H9 (cell line): Measurements from ENCODE around the gene MGAT5. TPM values are rescaled to one million over a fixed set of nuclear protein-coding genes. Genes with fewer than 3 reads are reported as not detected.

Experiments used
- DNase-seq: peaks from one replicate; pipeline ENCODE4 v3.0.0-alpha.2; 2017
- H2AFZ ChIP-seq: one replicate; pipeline ENCODE4 v1.6.1; 2013; ENCODE audit warnings: mild to moderate bottlenecking, low read length, control low read depth, moderate library complexity
- H2AK5ac ChIP-seq: 2 replicates; pipeline ENCODE4 v1.6.1; 2013; ENCODE audit warnings: low read length, control low read depth, mixed read lengths; ENCODE audit not compliant: insufficient read length
- H2BK120ac ChIP-seq: one replicate; pipeline ENCODE4 v1.6.1; 2013; ENCODE audit warnings: low read depth, mild to moderate bottlenecking, low read length, control low read depth, inconsistent platforms; ENCODE audit not compliant: poor library complexity, severe bottlenecking
- H2BK12ac ChIP-seq: 2 replicates; pipeline ENCODE4 v1.6.1; 2013; ENCODE audit warnings: low read length, control low read depth, mixed read lengths, low read depth; ENCODE audit not compliant: insufficient read length
- H2BK15ac ChIP-seq: 2 replicates; pipeline ENCODE4 v1.6.1; 2013; ENCODE audit warnings: low read depth, low read length, control low read depth
- H2BK20ac ChIP-seq: one replicate; pipeline ENCODE4 v1.6.1; 2013; ENCODE audit warnings: low read depth, mild to moderate bottlenecking, low read length, control low read depth, inconsistent platforms; ENCODE audit not compliant: poor library complexity, severe bottlenecking
- H2BK5ac ChIP-seq: 2 replicates; pipeline ENCODE4 v1.6.1; 2013; ENCODE audit warnings: low read length, control low read depth, mixed read lengths; ENCODE audit not compliant: insufficient read length
- H3K14ac ChIP-seq: 2 replicates; pipeline ENCODE4 v1.6.1; 2013; ENCODE audit warnings: low read length, control low read depth; ENCODE audit not compliant: insufficient read depth
- H3K18ac ChIP-seq: 2 replicates; pipeline ENCODE4 v1.6.1; 2013; ENCODE audit warnings: low read depth, mild to moderate bottlenecking, mixed read lengths, low read length, control low read depth; ENCODE audit not compliant: insufficient read length
- H3K23ac ChIP-seq: 2 replicates; pipeline ENCODE4 v1.6.1; 2013; ENCODE audit warnings: low read length, control low read depth, mixed read lengths, low read depth; ENCODE audit not compliant: insufficient read length
- H3K23me2 ChIP-seq: 2 replicates; pipeline ENCODE4 v1.6.1; 2013; ENCODE audit warnings: low read depth, mild to moderate bottlenecking, mixed read lengths, low read length, control low read depth; ENCODE audit not compliant: insufficient read length, poor library complexity, severe bottlenecking
- H3K27ac ChIP-seq: 2 replicates; pipeline ENCODE4 v1.5.1; 2013; ENCODE audit warnings: low read length, control low read depth, mixed read lengths, low read depth; ENCODE audit not compliant: insufficient read length
- H3K27me3 ChIP-seq: 2 replicates; pipeline ENCODE4 v1.6.1; 2013; ENCODE audit warnings: low read length, control low read depth, inconsistent platforms; ENCODE audit not compliant: insufficient read depth
- H3K4ac ChIP-seq: 2 replicates; pipeline ENCODE4 v1.6.1; 2013; ENCODE audit warnings: low read depth, mild to moderate bottlenecking, control low read depth, inconsistent platforms, low read length, moderate library complexity
- H3K4me1 ChIP-seq: 2 replicates; pipeline ENCODE4 v1.6.1; 2013; ENCODE audit warnings: low read length, control low read depth, inconsistent platforms; ENCODE audit not compliant: insufficient read depth
- H3K4me2 ChIP-seq: 2 replicates; pipeline ENCODE4 v1.6.1; 2013; ENCODE audit warnings: low read length, control low read depth, mixed read lengths; ENCODE audit not compliant: insufficient read length, insufficient read depth
- H3K56ac ChIP-seq: 2 replicates; pipeline ENCODE4 v1.6.1; 2013; ENCODE audit warnings: low read depth, mild to moderate bottlenecking, mixed read lengths, low read length, control low read depth; ENCODE audit not compliant: insufficient read length
- H3K79me1 ChIP-seq: 2 replicates; pipeline ENCODE4 v1.6.1; 2013; ENCODE audit warnings: low read depth, mild to moderate bottlenecking, moderate library complexity, low read length, control low read depth, inconsistent platforms; ENCODE audit not compliant: insufficient read depth, poor library complexity, severe bottlenecking
- H3K79me2 ChIP-seq: 2 replicates; pipeline ENCODE4 v1.6.1; 2013; ENCODE audit warnings: low read length, control low read depth, inconsistent platforms; ENCODE audit not compliant: insufficient read depth
- H3K9ac ChIP-seq: 2 replicates; pipeline ENCODE4 v1.6.1; 2013; ENCODE audit warnings: low read length, control low read depth, mixed read lengths; ENCODE audit not compliant: insufficient read length; ENCODE audit errors: extremely low read depth
- H3K9me3 ChIP-seq: one replicate; pipeline ENCODE4 v1.6.1; 2013; ENCODE audit warnings: low read depth, low read length, inconsistent platforms; ENCODE audit not compliant: control insufficient read depth
- H3T11ph ChIP-seq: one replicate; pipeline ENCODE4 v1.6.1; 2013; ENCODE audit warnings: mild to moderate bottlenecking, low read length, control low read depth, inconsistent platforms
- H4K20me1 ChIP-seq: one replicate; pipeline ENCODE4 v1.6.1; 2013; ENCODE audit not compliant: control insufficient read depth, insufficient read length, insufficient read depth
- H4K5ac ChIP-seq: 2 replicates; pipeline ENCODE4 v1.6.1; 2013; ENCODE audit warnings: low read depth, mild to moderate bottlenecking, mixed read lengths, low read length, control low read depth; ENCODE audit not compliant: insufficient read length
- H4K8ac ChIP-seq: replicated peaks from 2 replicates; pipeline ENCODE4 v1.6.1; 2013; ENCODE audit warnings: low read length, control low read depth, mixed read lengths, low read depth; ENCODE audit not compliant: insufficient read length
- H4K91ac ChIP-seq: 2 replicates; pipeline ENCODE4 v1.6.1; 2013; ENCODE audit warnings: low read depth, mild to moderate bottlenecking, moderate library complexity, mixed read lengths, low read length, control low read depth; ENCODE audit not compliant: insufficient read length
- H3K27ac Mint-ChIP-seq, 3 experiments: 2 replicates in 2 of 3; 3 replicates in 1 of 3; pipeline ENCODE4 v1.8.0; 2020 to 2021; ENCODE audit warnings: mixed read lengths in 3 of 3, mild to moderate bottlenecking in 1 of 3, moderate library complexity in 1 of 3
- H3K27me3 Mint-ChIP-seq: 2 replicates; pipeline ENCODE4 v1.8.0; 2021; ENCODE audit warnings: low read depth, mild to moderate bottlenecking, moderate library complexity, mixed read lengths
- H3K36me3 Mint-ChIP-seq, 3 experiments: 2 replicates in 2 of 3; 3 replicates in 1 of 3; pipeline ENCODE4 v1.8.0; 2020 to 2021; ENCODE audit warnings: low read depth in 3 of 3, mixed read lengths in 3 of 3; ENCODE audit not compliant: insufficient read depth in 1 of 3
- H3K4me1 Mint-ChIP-seq, 2 experiments: 2 replicates each; pipeline ENCODE4 v1.8.0; 2020; ENCODE audit warnings: mixed read lengths in 2 of 2
- H3K4me3 Mint-ChIP-seq, 2 experiments: 2 replicates in 1 of 2; 3 replicates in 1 of 2; pipeline ENCODE4 v1.8.0; 2020 to 2021; ENCODE audit warnings: mild to moderate bottlenecking in 2 of 2, mixed read lengths in 2 of 2, moderate library complexity in 1 of 2
- H3K9me3 Mint-ChIP-seq, 2 experiments: 2 replicates in 1 of 2; 3 replicates in 1 of 2; pipeline ENCODE4 v1.8.0; 2020; ENCODE audit warnings: mild to moderate bottlenecking in 2 of 2, mixed read lengths in 2 of 2, moderate library complexity in 1 of 2
- CTCF ChIP-seq: fragments of 200-600 bp; sonication (generic); conservative IDR thresholded peaks from 3 replicates; pipeline ENCODE4 v1.8.0; 2021; ENCODE audit warnings: antibody characterized with exemption, mild to moderate bottlenecking
- WGBS: extraction: QIAGEN DNeasy Blood & Tissue Kit; methylation state at CpG from one replicate; pipeline ENCODE4 v1.1.7; 2013; ENCODE audit warnings: missing lambda C conversion rate, low lambda C conversion rate, mixed read lengths; ENCODE audit not compliant: insufficient read length; ENCODE audit errors: extremely low coverage; 5-methylcytosine and 5-hydroxymethylcytosine counted together
- total RNA-seq: library from RNA; stranded (reverse); gene quantifications from 2 replicates; pipeline ENCODE4 v1.2.1, GENCODE V29; 2021

MGAT5 gene
- total RNA-seq, 1 experiment from 2014 or later: 25.7 TPM

- H3K79me1 ChIP-seq: no peaks in the 10 kb centered on the region
- no peak overlapping the region for H3K27ac Mint-ChIP-seq
- TF ChIP-seq CTCF: no peak
- no peaks in the 10 kb centered on the region for H3K23me2 ChIP-seq
- H3K9me3 Mint-ChIP-seq: no peaks in the 10 kb centered on the region
- H3K4me2 ChIP-seq: no peak overlapping the region
- no peak overlapping the region for H2AFZ ChIP-seq
- H4K5ac ChIP-seq: no peak overlapping the region
- H3K4me3 Mint-ChIP-seq: no peak overlapping the region
- no peaks in the 10 kb centered on the region for H3K4me1 Mint-ChIP-seq
- H3K4me1 ChIP-seq: no peaks in the 10 kb centered on the region
- no peak overlapping the region for H4K8ac ChIP-seq
- H3K23ac ChIP-seq: no peak overlapping the region
- H3T11ph ChIP-seq: no peak overlapping the region
- no peaks in the 10 kb centered on the region for H3K27me3 Mint-ChIP-seq
- no CpG with 5 or more reads among the region's 6 CpGs for WGBS
- no peak overlapping the region for H3K9ac ChIP-seq
- no peak overlapping the region for H2BK12ac ChIP-seq
- H3K4ac ChIP-seq: no peak overlapping the region
- H2AK5ac ChIP-seq: no peak overlapping the region
- no peaks in the 10 kb centered on the region for H3K36me3 Mint-ChIP-seq
- no peak overlapping the region for H2BK15ac ChIP-seq
- H3K14ac ChIP-seq: no peak overlapping the region
- H3K79me2 ChIP-seq: no peaks in the 10 kb centered on the region
- no peaks in the 10 kb centered on the region for H3K27me3 ChIP-seq
- no peak for DNase-seq
- H4K20me1 ChIP-seq: no peaks in the 10 kb centered on the region
- no peak overlapping the region for H3K18ac ChIP-seq
- H3K27ac ChIP-seq: no peak overlapping the region
- no peaks in the 10 kb centered on the region for H3K9me3 ChIP-seq
- H2BK5ac ChIP-seq: no peak overlapping the region
- H2BK20ac ChIP-seq: no peak overlapping the region
- no peak overlapping the region for H3K56ac ChIP-seq
- no peak overlapping the region for H2BK120ac ChIP-seq
- H4K91ac ChIP-seq: no peak overlapping the region
Measured at GRCh38 chr2:134482131-134482723, 228.4 kb downstream of the MGAT5 start.
